Right forelimb (tissue), 1 donor: ENCODE results near the gene CISD3.
"Not testable (repeated sequence)": the region's sequence is repeated elsewhere in the genome, so short reads cannot be mapped to it uniquely, and the experiment has no call there.

Experiments
- DNase-seq: peaks from one replicate; pipeline ENCODE4 v3.0.0-alpha.2; 2018

The CISD3 gene

GRCh38 chr17:38709104-38709820 is 20.9 kb upstream of the CISD3 start:
- no peak for DNase-seq

- no peak for DNase-seq
Observed at GRCh38 chr17:38709864-38710603, 20.1 kb upstream of the CISD3 start.

- no peak for DNase-seq
Observed at GRCh38 chr17:38710604-38710962, 19.6 kb upstream of the CISD3 start.

DNA sequence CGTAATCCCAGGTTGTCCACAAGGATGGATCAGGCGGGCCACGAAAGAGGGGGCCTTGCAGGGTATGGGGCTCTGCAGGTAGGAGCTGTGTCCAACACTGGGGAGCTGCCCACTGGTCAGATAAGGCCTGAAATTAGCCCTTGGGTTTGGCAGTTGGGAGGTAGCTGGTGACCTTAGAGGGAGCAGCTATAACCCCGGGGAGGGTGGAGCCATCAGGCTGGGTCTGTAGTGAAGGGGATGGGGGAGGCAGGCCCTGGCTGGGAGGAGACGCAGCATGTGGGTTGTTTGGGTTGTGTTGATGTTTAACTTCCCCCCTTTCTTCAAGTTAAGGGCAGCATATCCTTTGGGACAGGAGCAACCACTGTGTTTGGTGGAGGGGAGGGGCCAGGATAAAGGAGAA is 19.2 kb upstream of the CISD3 start:
- no peak for DNase-seq

- DNase-seq = no peak
Observed at GRCh38 chr17:38711792-38712571, 18.2 kb upstream of the CISD3 start.

GRCh38 chr17:38712593-38712992 is 17.5 kb upstream of the CISD3 start:
- no peak for DNase-seq

DNA sequence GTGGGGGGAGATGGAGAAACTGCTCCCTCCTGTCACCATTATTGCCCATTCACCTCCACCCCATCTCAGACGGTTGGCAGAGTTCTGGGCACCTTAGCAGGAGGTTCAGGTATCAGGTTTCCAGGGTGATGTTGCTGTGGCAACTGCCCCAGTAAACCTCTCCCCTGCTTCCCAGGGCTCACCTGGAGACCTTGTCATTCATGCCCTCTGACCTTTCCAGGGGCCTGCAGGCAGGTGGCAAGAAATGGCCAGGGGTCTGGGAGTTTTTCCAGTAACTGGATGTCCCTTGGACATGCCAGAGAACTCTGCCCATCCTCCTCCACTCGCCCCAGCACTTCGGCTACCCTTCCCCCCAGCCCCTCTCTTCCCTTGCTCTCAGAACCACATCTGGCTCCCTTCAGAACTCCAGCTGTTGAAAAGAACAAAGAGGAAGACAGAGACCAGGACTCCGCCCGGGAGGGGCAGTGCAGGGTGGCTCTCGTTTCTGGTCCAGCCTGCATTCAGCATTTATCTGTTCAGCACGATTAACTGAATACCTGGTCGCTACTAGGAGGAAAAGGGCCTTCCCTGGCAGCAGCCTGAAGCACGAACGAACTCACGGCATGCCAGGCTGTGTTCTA is 16.6 kb upstream of the CISD3 start:
- DNase-seq = no peak

GRCh38 chr17:38715216-38715943 is 14.8 kb upstream of the CISD3 start:
- DNase-seq = no peak

DNA sequence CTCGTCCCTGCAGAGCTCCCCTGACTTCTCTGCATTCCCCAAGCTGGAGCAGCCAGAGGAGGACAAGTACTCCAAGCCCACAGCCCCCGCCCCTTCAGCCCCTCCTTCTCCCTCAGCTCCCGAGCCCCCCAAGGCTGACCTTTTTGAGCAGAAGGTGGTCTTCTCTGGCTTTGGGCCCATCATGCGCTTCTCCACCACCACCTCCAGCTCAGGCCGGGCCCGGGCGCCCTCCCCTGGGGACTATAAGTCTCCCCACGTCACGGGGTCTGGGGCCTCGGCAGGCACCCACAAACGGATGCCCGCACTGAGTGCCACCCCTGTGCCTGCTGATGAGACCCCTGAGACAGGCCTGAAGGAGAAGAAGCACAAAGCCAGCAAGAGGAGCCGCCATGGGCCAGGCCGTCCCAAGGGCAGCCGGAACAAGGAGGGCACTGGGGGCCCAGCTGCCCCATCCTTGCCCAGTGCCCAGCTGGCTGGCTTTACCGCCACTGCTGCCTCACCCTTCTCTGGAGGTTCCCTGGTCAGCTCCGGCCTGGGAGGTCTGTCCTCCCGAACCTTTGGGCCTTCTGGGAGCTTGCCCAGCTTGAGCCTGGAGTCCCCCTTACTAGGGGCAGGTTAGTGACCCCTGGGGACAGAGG is 13.7 kb upstream of the CISD3 start:
- DNase-seq = no peak

DNA sequence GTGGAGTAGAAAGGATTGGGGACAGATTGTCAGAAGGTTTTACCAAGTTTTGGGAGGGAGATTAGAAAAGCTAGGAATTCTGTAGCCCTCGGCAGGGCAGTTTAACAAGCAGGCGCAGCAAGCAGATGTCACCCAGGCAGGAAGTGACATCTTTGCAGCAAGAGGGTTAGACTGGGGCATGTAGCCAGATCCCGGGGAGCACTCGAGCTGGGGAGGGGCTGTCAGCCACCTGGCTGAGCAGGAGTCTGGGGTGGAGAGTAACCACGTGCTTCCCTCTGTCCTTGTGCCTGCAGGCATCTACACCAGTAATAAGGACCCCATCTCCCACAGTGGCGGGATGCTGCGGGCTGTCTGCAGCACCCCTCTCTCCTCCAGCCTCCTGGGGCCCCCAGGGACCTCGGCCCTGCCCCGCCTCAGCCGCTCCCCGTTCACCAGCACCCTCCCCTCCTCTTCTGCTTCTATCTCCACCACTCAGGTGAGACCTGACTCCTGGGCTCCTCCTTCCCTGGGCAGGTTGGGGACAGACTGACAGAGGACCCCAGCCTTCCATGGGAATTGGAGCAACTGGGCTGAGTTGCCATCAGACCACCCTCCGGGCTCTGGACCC is 12.9 kb upstream of the CISD3 start:
- no peak for DNase-seq

- DNase-seq = no peak
Observed at GRCh38 chr17:38719289-38719942, 10.7 kb upstream of the CISD3 start.

DNA sequence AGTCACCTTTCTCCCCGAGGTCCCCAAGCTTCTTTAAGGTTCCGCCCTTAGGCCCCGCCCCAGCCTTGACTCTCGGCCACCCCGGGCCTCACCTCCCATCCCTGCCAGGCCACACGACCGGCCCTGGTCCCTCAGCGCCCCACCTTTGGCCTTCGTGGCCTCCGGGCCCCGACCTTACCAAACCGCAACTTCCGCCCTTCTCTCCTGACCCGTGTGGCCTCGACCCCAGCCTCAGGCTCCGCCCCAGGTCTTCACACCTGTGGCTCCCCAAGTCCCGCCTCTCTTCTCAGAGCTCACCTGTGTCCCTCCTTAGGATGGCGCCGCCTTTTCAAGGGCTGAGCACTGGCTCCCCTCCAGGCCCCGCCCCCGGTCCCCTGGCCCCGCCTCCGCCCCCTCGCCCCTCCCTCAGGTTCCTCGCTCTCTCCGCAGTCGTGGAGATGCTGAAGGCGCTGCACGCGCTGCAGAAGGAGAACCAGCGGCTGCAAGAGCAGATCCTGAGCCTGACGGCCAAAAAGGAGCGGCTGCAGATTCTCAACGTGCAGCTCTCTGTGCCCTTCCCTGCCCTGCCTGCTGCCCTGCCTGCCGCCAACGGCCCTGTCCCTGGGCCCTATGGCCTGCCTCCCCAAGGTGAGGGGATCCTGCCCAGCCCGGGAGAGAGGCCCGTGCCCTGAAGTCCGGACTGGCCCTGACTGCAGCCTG is 10.0 kb upstream of the CISD3 start:
- DNase-seq = no peak

- no peak for DNase-seq
Observed at GRCh38 chr17:38720941-38721340, 9.2 kb upstream of the CISD3 start.

DNA sequence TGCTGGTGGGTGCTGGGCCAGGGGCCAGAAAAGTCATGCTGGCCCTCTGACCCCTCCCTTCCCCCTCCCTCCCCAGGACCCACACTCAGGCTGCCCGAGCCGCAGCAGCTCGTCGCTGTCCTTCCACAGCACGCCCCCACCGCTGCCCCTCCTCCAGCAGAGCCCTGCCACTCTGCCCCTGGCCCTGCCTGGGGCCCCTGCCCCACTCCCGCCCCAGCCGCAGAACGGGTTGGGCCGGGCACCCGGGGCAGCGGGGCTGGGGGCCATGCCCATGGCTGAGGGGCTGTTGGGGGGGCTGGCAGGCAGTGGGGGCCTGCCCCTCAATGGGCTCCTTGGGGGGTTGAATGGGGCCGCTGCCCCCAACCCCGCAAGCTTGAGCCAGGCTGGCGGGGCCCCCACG is 8.3 kb upstream of the CISD3 start:
- no peak for DNase-seq

GRCh38 chr17:38724337-38724988 is 5.7 kb upstream of the CISD3 start:
- DNase-seq = peak; percentile 86

- DNase-seq = no peak
Observed at GRCh38 chr17:38725066-38725465, 5.1 kb upstream of the CISD3 start.

- DNase-seq = not testable (repeated sequence)
Observed at GRCh38 chr17:38726145-38726544, 4.0 kb upstream of the CISD3 start.

DNA sequence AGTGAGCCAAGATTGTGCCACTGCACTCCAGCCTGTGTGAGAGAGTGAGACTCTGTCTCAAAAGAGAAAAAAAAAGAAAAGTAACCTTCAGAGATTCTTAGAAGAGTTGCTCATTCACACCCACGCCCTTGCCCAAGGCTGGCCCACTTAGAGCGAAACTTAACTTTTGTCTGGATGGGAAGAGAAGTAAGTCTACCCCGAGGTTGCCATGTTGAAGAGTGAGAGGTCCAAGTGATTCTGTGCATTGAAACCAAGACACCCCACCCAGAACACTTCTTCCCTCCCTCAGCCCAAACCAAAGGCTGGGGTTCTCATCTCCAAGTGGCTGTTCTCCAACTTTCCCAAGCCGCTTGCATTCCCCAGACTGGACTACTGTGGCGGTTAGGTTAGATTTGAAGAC is 2.4 kb upstream of the CISD3 start:
- DNase-seq = no peak

DNA sequence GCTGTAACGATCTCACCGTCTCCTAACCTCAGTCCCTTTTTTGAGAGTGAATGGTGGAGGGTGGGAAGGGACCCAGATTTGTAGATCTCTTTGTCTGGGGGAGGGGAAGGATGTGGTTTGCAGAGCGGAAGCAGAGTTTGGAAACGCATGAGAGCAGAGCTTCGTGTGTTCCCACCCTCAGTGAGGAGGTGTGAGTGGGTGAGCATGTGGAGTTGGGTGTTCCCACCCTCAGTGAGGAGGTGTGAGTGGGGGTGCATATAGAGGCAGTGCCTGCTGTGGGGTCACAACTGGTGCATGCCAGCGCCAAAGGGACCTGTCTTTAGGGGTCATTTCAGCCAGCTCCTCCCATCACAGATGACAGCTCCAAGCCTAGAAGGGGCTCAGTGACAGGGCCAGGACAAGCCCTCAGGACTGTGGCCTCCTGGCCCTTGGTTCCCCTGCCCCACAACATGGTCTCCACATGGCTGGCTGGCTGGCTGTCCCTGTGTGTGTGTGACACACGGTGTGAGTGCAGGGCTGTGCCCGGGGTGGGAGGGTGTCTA is 1.8 kb upstream of the CISD3 start:
- no peak for DNase-seq
